Stimulated activated CD8-positive, alpha-beta memory T cell treated with anti-CD3 and anti-CD28 coated beads, Interleukin-2, amount 100 ng/mL, for 48 hours (primary cell): Measurements from ENCODE around the gene ACP4.
"Not testable (repeated sequence)": the region's sequence is repeated elsewhere in the genome, so short reads cannot be mapped to it uniquely, and the experiment has no call there.

Experiments used
- DNase-seq, 2 donors: peaks; one replicate each; pipeline ENCODE4 v3.0.0-alpha.2; 2020; ENCODE audit warnings: low read depth in 2 of 2

ACP4 gene

GRCh38 chr19:50790396-50790795, at the start of gene ACP4:
ACP4 (plus strand) TSS chr19:50790415; CDS start chr19:50790415, 0 bp downstream.
- DNase-seq, result no peak

GRCh38 chr19:50741179-50741933, 48.9 kb upstream of the ACP4 start:
- DNase-seq, result no peak

GRCh38 chr19:50743537-50743936, 46.7 kb upstream of the ACP4 start:
- no peak for DNase-seq

- DNase-seq, result no peak
Observed at GRCh38 chr19:50745221-50745620, 45.0 kb upstream of the ACP4 start.

- not testable (repeated sequence) for DNase-seq
Observed at GRCh38 chr19:50747141-50747540, 43.1 kb upstream of the ACP4 start.

- no peak for DNase-seq
Observed at GRCh38 chr19:50749490-50749889, 40.7 kb upstream of the ACP4 start.

- DNase-seq, result no peak
Observed at GRCh38 chr19:50750010-50750409, 40.2 kb upstream of the ACP4 start.

GRCh38 chr19:50753879-50754278, 36.3 kb upstream of the ACP4 start:
- no peak for DNase-seq

- not testable (repeated sequence) for DNase-seq
Observed at GRCh38 chr19:50756244-50756643, 34.0 kb upstream of the ACP4 start.

GRCh38 chr19:50757624-50758023, 32.6 kb upstream of the ACP4 start:
- DNase-seq, result not testable (repeated sequence)

- not testable (repeated sequence) for DNase-seq
Observed at GRCh38 chr19:50759076-50759475, 31.1 kb upstream of the ACP4 start.

GRCh38 chr19:50759886-50760285, 30.3 kb upstream of the ACP4 start:
- no peak for DNase-seq

- not testable (repeated sequence) for DNase-seq
Observed at GRCh38 chr19:50761501-50761900, 28.7 kb upstream of the ACP4 start.

GRCh38 chr19:50763521-50763920, 26.7 kb upstream of the ACP4 start:
- not testable (repeated sequence) for DNase-seq

- DNase-seq, result no peak
Observed at GRCh38 chr19:50764409-50764808, 25.8 kb upstream of the ACP4 start.

GRCh38 chr19:50766746-50767145, 23.5 kb upstream of the ACP4 start:
- DNase-seq, result not testable (repeated sequence)

- not testable (repeated sequence) for DNase-seq
Observed at GRCh38 chr19:50767263-50767662, 23.0 kb upstream of the ACP4 start.

- DNase-seq, result no peak
Observed at GRCh38 chr19:50768277-50768676, 21.9 kb upstream of the ACP4 start.

GRCh38 chr19:50770164-50770563, 20.1 kb upstream of the ACP4 start, which contains the start of gene GPR32:
GPR32 (plus strand) TSS chr19:50770464; CDS start chr19:50770601, 137 bp downstream.
- DNase-seq, result not testable (repeated sequence)

GRCh38 chr19:50770888-50771287, 19.3 kb upstream of the ACP4 start:
- DNase-seq, result no peak

- no peak for DNase-seq
Observed at GRCh38 chr19:50772476-50772875, 17.7 kb upstream of the ACP4 start.

GRCh38 chr19:50772912-50773311, 17.3 kb upstream of the ACP4 start:
- not testable (repeated sequence) for DNase-seq

- DNase-seq, result not testable (repeated sequence)
Observed at GRCh38 chr19:50773454-50773853, 16.8 kb upstream of the ACP4 start.

- no peak for DNase-seq
Observed at GRCh38 chr19:50776131-50776530, 14.1 kb upstream of the ACP4 start.
